MCF 10A (cell line): Measurements from ENCODE around the gene LRRC41. TPM values are rescaled to one million over a fixed set of nuclear protein-coding genes. Genes with fewer than 3 reads are reported as not detected.
"Not testable (repeated sequence)": the region's sequence is repeated elsewhere in the genome, so short reads cannot be mapped to it uniquely, and the experiment has no call there.

Experiments used
- BruUV-seq: library from RNA; stranded (reverse); fragments of 400-500 nt; replicated peaks from 2 replicates; lab custom pipeline; 2021; lab: Mats Ljungman, UMichigan
- CTCF ChIA-PET: fragments of 300-600 bp; sonication (Branson Sonifier 250); formaldehyde crosslinking; extraction: SDS; loops from one replicate; lab custom pipeline; 2021; ENCODE audit warnings: antibody characterized with exemption, inconsistent platforms; lab: Yijun Ruan, JAX
- POLR2A ChIA-PET: fragments of 300-600, 350-650 bp; sonication (Branson Sonifier 250); formaldehyde crosslinking; extraction: SDS; loops from one replicate; lab custom pipeline; 2020; ENCODE audit warnings: antibody characterized with exemption, inconsistent platforms; lab: Yijun Ruan, JAX
- DNase-seq: peaks from one replicate; pipeline ENCODE4 v3.0.0-alpha.2; 2018; ENCODE audit not compliant: unreplicated experiment
- H3K27ac Mint-ChIP-seq: one replicate; pipeline ENCODE4 v1.8.0; 2022; ENCODE audit warnings: mild to moderate bottlenecking, low read depth, mixed read lengths; ENCODE audit not compliant: unreplicated experiment
- H3K27me3 Mint-ChIP-seq: one replicate; pipeline ENCODE4 v1.8.0; 2022; ENCODE audit warnings: mixed read lengths; ENCODE audit not compliant: insufficient read depth, unreplicated experiment
- H3K36me3 Mint-ChIP-seq: one replicate; pipeline ENCODE4 v1.8.0; 2022; ENCODE audit warnings: mild to moderate bottlenecking, moderate library complexity, mixed read lengths; ENCODE audit not compliant: insufficient read depth, unreplicated experiment
- H3K4me1 Mint-ChIP-seq: one replicate; pipeline ENCODE4 v1.8.0; 2022; ENCODE audit warnings: mixed read lengths; ENCODE audit not compliant: insufficient read depth, unreplicated experiment
- H3K4me3 Mint-ChIP-seq: one replicate; pipeline ENCODE4 v1.8.0; 2022; ENCODE audit warnings: mild to moderate bottlenecking, moderate library complexity, mixed read lengths; ENCODE audit not compliant: unreplicated experiment
- H3K9me3 Mint-ChIP-seq: one replicate; pipeline ENCODE4 v1.8.0; 2022; ENCODE audit warnings: mixed read lengths; ENCODE audit not compliant: unreplicated experiment
- CTCF ChIP-seq: fragments of 200-600 bp; IDR thresholded peaks from one replicate; pipeline ENCODE4 v1.8.0; 2022; ENCODE audit warnings: antibody characterized with exemption, mild to moderate bottlenecking; ENCODE audit not compliant: unreplicated experiment
- intact Hi-C: fragments of 100-400 bp; cut with micrococcal nuclease; formaldehyde crosslinking; loops from 2 replicates; pipeline ENCODE4 v1.14.1; 2022
- total RNA-seq: library from RNA; stranded (reverse); gene quantifications from 2 replicates; pipeline ENCODE4 v1.2.3, GENCODE V29; 2022

LRRC41 gene
- total RNA-seq, 1 experiment from 2014 or later: 92.6 TPM

GRCh38 chr1:46242918-46243317 lies 60.5 kb downstream of the LRRC41 start:
- BruUV-seq: no TSS peak
- no peaks in the 10 kb centered on the region for H3K27me3 Mint-ChIP-seq
- peaks cover 5% of the 10 kb centered on the region for H3K4me1 Mint-ChIP-seq
- POLR2A ChIA-PET: no interaction called here
- intact Hi-C loops: no loop called here
- DNase-seq: no peak
- no peak for TF ChIP-seq CTCF
- no peak overlapping the region for H3K4me3 Mint-ChIP-seq
- H3K36me3 Mint-ChIP-seq: no peaks in the 10 kb centered on the region
- CTCF ChIA-PET: no interaction called here
- H3K9me3 Mint-ChIP-seq: no peaks in the 10 kb centered on the region
- no peak overlapping the region for H3K27ac Mint-ChIP-seq

- H3K27me3 Mint-ChIP-seq, H3K27ac Mint-ChIP-seq, BruUV-seq, H3K36me3 Mint-ChIP-seq, intact Hi-C loops, H3K9me3 Mint-ChIP-seq, POLR2A ChIA-PET, DNase-seq, H3K4me3 Mint-ChIP-seq, H3K4me1 Mint-ChIP-seq, CTCF ChIA-PET: not testable (repeated sequence)
These were observed 61.7 kb downstream of the LRRC41 start for GRCh38 chr1:46241733-46242132.

GRCh38 chr1:46238865-46239264 lies 64.6 kb downstream of the LRRC41 start:
- DNase-seq, H3K4me1 Mint-ChIP-seq, H3K27ac Mint-ChIP-seq, H3K36me3 Mint-ChIP-seq, H3K9me3 Mint-ChIP-seq, BruUV-seq, intact Hi-C loops, H3K27me3 Mint-ChIP-seq, POLR2A ChIA-PET, H3K4me3 Mint-ChIP-seq: not testable (repeated sequence)
- CTCF ChIA-PET: interaction anchor here (1.2 to 3.3 kb wide), 2 partner anchors 16 to 60 kb away, joined by 3 to 21 read pairs; no protein-coding TSS in a partner anchor

GRCh38 chr1:46236882-46237281 lies 66.5 kb downstream of the LRRC41 start:
- Mint-ChIP-seq H3K36me3 (no peaks in the 10 kb centered on the region), H3K9me3 (no peaks in the 10 kb centered on the region), H3K27ac (no peak overlapping the region), H3K4me3 (no peak overlapping the region), H3K4me1 (no peaks in the 10 kb centered on the region), H3K27me3 (no peaks in the 10 kb centered on the region)
- BruUV-seq: no TSS peak
- ChIA-PET POLR2A (no interaction called here), CTCF (interaction anchor here (0.5 to 3.5 kb wide), 4 partner anchors 8 to 56 kb away, joined by 3 to 26 read pairs (median 12); no protein-coding TSS in a partner anchor)
- no peak for DNase-seq
- no peak for TF ChIP-seq CTCF
- intact Hi-C loops: no loop called here

GRCh38 chr1:46231231-46231630 lies 72.2 kb downstream of the LRRC41 start:
- H3K4me3 Mint-ChIP-seq, intact Hi-C loops, H3K27ac Mint-ChIP-seq, BruUV-seq, H3K9me3 Mint-ChIP-seq, H3K27me3 Mint-ChIP-seq, H3K4me1 Mint-ChIP-seq, DNase-seq, H3K36me3 Mint-ChIP-seq: not testable (repeated sequence)
- POLR2A ChIA-PET: interaction anchor here (1.5 kb wide), 1 partner anchor 13 kb away, joined by 4 read pairs; no protein-coding TSS in a partner anchor
- CTCF ChIA-PET: interaction anchor here (1.7 to 2.1 kb wide), 2 partner anchors 8 to 14 kb away, joined by 7 to 8 read pairs; no protein-coding TSS in a partner anchor

Other genes starting within 250 kb of the LRRC41 start
- 8.0 and 9.3 TPM in 2 replicates for gene PIK3R3, start 171.0 kb downstream of the LRRC41 start, total RNA-seq
- gene TSPAN1, start 128.5 kb downstream of the LRRC41 start, total RNA-seq: 22.7 and 41.7 TPM in 2 replicates
- gene P3R3URF, start 127.1 kb downstream of the LRRC41 start, total RNA-seq: not detected in 2 replicates
- gene POMGNT1, start 105.2 kb downstream of the LRRC41 start, total RNA-seq: 85.4 and 90.7 TPM in 2 replicates
- gene LURAP1, start 100.3 kb downstream of the LRRC41 start, total RNA-seq: 3.6 and 4.1 TPM in 2 replicates
- gene RAD54L, start 55.9 kb downstream of the LRRC41 start, total RNA-seq: 4.5 and 5.0 TPM in 2 replicates
- 299 and 318 TPM in 2 replicates for gene UQCRH, start 82 bp upstream of the LRRC41 start, total RNA-seq
- 27.4 and 28.4 TPM in 2 replicates for gene NSUN4, start 37.2 kb upstream of the LRRC41 start, total RNA-seq
- gene FAAH, start 90.7 kb upstream of the LRRC41 start, total RNA-seq: 17.3 and 19.3 TPM in 2 replicates
- gene DMBX1, start 186.2 kb upstream of the LRRC41 start, total RNA-seq: not detected in 2 replicates
- not detected in 2 replicates for gene KNCN, start 248.0 kb upstream of the LRRC41 start, total RNA-seq